Sigmoid colon (tissue), 4 donors: ENCODE data around the gene ABCF2.

ENCODE experiments used
- EP300 ChIP-seq, 4 donors: sonication (generic); formaldehyde crosslinking; IDR thresholded peaks; one replicate each; pipeline ENCODE4 v1.6.1; 2017; ENCODE audit warnings: antibody characterized with exemption in 4 of 4
- POLR2AphosphoS5 ChIP-seq, 4 donors: sonication (generic); formaldehyde crosslinking; IDR thresholded peaks; one replicate each; pipeline ENCODE4 v1.6.1; 2017; ENCODE audit warnings: antibody characterized with exemption in 4 of 4
- TF ChIP-seq, protein P1 (sequence below), 4 experiments: fragments of 450-650 bp in 3 of 4; fragments of 200-600 bp in 1 of 4; IDR thresholded peaks; one replicate each; pipeline ENCODE4 v1.5.1; 2016 to 2019; ENCODE audit warnings: antibody characterized with exemption in 4 of 4, mild to moderate bottlenecking in 3 of 4, moderate library complexity in 2 of 4

DNA sequence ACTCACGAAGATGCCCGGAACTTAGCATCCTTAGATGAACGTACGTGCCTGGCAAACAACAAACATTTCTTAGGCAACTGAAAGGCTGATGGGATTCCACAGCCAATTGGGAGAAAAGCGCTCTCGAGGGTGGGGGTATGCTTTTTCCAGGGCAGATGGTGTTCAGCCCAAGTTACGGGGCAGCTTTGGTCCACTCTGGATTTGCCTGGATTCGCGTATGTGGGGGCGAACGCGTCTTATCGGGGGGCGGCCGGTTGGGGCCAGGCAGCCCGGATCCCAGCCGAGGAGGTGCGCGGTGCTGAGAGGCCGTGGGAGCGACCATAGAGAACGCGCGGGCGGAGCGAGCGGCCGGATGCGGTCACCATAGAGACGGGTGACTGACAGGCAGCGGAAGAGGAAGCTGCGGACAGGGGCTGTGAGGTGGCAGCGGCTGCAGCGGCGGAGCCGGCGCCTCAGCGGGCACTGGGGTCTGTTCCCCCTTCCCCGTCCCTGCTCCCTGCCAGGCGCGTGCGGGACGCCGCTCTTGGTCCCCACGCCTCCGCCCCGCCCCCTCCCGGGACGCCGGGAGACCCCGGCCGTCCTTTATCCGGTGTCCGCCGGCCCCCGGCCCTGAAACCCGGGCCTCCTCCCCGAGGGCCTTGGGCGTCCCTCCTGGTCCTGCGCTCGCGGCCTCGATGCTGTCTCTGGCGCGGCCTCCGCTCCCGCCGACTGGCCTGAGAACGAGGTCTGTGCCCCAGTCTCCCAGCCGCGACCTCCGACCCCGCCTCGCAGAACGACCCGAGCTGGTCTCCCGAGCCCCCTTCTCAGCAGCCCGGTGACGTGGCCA is 5.3 kb upstream of the ABCF2 start, which contains the start of gene CHPF2:
- TF ChIP-seq, protein P1, sequence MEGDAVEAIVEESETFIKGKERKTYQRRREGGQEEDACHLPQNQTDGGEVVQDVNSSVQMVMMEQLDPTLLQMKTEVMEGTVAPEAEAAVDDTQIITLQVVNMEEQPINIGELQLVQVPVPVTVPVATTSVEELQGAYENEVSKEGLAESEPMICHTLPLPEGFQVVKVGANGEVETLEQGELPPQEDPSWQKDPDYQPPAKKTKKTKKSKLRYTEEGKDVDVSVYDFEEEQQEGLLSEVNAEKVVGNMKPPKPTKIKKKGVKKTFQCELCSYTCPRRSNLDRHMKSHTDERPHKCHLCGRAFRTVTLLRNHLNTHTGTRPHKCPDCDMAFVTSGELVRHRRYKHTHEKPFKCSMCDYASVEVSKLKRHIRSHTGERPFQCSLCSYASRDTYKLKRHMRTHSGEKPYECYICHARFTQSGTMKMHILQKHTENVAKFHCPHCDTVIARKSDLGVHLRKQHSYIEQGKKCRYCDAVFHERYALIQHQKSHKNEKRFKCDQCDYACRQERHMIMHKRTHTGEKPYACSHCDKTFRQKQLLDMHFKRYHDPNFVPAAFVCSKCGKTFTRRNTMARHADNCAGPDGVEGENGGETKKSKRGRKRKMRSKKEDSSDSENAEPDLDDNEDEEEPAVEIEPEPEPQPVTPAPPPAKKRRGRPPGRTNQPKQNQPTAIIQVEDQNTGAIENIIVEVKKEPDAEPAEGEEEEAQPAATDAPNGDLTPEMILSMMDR (IDR thresholded peaks at IDR 0.05), result no peak
- TF ChIP-seq POLR2AphosphoS5 (IDR thresholded peaks at IDR 0.05) (peak; percentile 75 to 95 (median 88)), EP300 (IDR thresholded peaks at IDR 0.05) (no peak)
